Germinal center (tissue), 1 donor: Measurements from ENCODE around the gene VASH2.
"Not testable (repeated sequence)": the region's sequence is repeated elsewhere in the genome, so short reads cannot be mapped to it uniquely, and the experiment has no call there.

Experiments
- DNase-seq: peaks from one replicate; pipeline ENCODE4 v3.0.0; 2012; ENCODE audit warnings: mixed read lengths, low spot score

The VASH2 gene

DNA sequence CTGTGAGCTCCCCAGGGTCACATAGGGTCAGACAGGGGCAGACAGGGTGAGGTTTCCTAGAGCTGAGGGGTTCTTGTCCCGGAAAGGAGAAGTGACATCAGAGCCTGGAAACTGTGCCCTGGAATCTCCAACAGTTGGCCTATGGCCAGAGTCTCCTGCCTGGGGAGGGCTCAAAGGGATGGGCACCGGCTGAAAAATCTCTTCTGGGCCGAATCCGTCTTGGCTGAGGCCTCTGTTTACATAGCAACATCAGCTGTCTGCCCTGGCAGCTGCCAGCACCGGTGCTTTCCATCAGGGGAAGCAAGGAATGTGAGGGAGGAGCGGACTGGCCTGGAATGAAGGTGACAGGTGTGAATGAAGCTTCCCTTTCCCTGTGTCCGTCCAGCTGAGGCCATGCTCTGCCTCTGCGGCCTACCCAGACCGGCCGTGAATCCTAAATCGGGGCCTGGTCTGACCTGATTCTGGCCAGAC is 30.7 kb downstream of the VASH2 start:
- no peak for DNase-seq

DNA sequence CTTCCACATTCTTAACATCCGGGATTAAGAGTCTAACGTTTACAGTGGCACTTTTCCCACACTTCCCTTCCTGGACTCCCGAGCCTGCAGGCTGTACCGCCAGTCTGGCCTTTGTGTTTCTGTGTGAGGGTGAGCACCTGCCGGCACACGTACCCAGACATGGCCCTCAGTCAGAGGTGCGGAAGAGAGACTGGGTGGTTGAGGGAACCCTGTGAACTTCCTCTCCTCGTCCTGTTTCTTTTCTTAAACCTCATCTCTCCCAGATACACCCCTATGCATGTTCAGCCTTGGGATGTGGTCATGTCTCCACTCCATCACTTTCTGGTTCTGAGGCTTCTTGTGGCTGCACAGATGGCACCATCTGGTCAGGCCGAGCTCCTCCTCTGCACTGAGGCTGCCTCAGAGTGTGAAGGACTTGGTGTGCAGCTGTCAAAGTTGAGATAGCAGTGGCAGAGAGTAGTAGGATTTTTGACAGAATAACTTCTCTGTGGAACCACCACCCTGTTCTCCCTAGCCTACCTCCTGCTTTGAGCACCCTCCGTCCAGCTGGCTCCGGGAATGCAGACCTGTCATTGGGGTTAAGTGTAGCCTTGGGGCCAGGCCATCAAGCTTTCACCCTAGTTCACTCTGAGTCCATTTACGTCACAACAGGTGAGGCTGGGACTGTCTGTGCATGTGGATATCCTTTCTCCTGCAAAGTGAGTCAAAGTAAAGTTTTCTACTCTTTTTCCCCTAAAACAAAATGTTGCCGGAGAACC is 31.4 kb downstream of the VASH2 start:
- DNase-seq: no peak

DNA sequence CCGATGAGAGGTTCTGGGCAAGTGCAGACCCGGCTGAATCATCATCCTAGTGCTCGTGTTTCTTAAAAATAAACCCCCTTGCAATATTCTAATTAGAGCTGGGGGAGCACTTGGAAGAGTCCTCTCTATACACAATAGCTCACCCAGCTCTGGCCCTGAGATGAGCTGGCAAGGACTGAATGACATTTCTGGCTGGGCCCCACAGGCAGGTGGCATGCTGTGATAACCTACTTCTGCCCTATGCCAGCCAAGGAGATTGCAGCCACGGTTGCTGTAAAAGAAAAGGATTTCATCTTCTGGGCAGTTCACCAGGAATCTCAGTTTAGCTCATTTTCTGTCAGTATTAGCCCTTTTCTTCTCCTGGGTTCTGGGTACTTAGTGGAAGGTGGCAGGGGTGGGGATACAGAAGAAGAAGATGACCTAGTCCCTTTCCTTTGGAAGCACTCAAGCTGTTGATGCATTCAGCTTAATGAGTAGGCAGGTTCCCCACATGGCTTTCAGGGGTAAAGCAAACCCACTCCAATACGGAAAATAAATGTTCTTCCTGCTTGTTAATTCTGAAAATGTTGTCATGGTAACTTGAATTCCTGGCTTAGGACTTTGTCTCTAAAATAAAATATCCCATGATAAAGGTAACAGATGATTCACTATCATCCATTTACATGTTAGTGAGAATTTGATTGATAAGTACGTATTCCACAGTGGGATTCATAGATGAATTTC is 32.2 kb downstream of the VASH2 start:
- DNase-seq: no peak

DNA sequence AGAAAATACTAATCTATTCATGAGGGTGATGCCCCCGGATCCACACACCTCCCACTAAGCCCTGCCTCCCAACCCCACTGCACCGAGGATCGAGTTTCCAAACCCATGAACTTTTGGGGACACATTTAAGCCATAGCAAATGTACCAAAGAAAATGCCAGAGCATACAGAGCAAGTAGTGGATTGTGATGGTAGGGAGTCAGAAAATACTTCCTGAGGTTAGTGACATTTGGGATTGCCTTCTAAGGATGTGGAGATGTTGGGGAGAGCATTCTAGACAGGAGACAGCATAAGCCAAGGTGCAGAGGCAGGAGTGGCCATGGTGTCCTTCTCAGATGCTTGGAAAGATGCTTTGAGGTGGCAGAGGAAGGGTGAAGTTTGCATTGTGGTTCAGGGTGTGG is 33.1 kb downstream of the VASH2 start:
- DNase-seq: no peak

DNA sequence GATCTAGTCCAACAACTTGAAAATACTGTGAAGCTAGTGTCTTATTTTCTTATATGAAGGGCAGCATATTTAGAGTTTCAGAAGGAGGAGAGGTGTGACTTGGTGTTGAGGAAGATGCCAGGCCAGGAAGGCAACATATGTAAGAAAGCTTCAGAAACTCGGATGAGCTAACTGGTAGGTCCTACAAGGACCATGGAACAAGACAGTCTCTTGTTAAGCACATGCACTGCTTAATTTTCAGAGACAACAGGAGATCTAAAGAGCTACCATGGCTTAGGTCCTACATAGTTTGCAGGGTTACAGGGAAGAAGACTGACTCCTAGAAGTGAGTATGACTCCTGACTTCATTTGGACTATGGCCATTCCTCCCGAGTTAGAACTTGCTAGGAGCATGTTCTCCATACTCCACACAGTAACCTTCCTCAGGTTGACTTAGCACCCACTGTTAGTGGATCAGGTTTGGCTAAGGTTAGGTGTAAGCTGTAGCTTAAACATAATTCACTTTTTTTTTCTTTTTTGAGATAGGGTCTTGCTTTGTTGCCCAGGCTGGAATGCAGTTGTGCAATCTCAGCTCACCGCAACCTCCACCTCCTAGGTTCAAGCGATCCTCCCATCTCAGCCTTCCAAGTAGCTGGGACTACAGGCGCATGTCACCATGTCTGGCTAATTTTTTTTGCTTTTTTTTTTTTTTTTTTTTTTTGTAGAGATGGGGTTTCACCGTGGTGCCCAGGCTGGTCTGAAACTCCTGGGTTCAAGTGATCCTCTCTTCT is 34.4 kb downstream of the VASH2 start:
- no peak for DNase-seq

DNA sequence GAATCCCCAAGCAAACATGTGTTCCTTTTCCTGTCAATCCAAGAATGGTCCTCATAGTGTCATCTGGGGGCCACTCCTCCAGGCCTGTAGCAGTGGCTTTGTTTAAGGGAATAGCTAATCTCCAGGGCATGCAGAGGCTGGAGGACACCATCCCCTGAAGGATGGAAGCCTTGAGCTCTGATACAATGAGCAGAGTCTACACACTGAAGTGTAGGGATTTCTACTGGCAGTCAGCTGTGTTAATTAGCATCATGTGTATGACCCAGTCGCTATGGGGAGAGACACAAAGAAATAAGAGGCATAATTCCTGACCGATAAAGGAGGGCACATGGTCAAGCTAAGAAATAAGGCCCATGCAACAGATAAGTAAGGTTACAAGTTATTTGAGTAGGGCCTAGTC is 36.2 kb downstream of the VASH2 start:
- no peak for DNase-seq

DNA sequence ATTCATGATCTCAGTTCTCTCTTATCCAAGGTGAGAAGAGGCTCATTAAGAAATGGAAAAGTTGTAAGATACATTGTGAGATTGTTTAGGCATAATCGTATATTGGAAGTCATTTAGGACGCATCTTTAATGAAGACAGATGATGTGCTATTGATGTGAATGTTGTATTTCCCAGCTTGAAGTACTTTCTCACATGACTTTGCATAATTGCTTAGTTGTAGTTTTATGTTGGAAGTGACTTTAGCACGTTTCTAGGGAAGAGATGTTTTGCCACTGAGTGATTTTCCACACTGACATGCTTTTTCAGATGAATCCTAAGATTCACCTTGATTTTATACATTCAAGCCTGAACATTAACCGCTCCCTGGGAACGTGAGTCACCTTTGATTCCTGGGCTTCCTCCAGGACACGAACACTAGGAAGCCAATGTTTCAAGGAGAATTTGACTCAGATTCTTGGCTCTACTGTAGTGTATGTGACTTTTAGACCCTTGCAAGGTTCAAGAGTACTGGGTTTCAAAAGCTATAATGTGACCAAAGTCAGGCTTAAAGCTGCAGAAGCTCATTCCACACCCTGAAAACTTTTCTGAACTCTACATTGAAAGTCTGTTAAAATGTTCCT is 37.5 kb downstream of the VASH2 start:
- no peak for DNase-seq

DNA sequence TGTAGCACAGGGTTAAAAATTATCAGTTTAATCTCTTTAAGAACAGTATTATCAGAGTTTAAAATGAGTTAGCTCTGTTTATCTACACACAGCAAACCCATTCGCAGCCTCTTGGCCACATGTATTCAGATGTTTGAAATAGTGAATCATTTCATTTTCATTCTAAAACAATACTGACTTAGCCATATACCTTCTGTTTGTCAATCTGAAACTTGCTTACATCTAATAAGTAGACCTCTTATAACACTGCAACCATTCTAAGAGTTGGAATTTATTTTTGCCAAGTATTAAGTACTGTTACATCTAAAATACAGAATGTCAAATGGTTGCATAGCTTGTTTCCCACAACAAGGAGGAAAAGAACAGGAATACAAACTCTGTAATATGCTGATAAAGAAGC is 39.9 kb downstream of the VASH2 start:
- no peak for DNase-seq

DNA sequence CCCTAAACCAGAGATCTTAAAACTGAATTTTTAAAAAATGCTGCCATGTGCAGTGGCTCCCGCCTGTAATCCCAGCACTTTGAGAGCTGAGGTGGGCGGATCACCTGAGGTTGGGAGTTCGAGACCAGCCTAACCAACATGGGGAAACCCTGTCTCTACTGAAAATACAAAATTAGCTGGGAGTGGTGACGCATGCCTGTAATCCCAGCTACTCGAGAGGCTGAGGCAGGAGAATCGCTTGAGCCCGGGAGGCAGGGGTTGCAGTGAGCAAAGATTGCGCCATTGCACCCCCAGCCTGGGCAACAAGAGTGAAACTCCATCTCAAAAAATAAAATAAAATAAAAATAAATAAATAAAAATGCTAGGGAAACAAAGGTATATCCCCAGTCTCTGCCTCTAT is 43.6 kb downstream of the VASH2 start:
- not testable (repeated sequence) for DNase-seq

DNA sequence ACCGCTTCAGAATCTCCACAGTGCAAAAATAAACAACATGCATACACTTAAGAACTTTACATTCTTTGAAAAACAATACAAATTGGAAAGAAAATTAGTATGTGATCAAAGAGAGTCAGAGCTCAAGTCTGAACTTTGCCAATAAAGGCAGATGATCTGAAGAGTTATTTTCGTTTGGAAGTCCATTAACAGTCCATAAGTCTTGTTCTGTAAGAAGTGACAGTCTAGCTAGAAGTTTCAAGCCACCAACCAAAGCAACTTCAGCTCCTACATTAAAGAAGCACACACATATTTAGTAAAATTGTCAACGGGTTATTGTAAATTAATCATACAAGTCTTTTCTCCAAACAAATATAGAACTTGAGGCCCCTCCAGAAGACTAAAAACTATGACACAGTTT is 44.6 kb downstream of the VASH2 start:
- no peak for DNase-seq

DNA sequence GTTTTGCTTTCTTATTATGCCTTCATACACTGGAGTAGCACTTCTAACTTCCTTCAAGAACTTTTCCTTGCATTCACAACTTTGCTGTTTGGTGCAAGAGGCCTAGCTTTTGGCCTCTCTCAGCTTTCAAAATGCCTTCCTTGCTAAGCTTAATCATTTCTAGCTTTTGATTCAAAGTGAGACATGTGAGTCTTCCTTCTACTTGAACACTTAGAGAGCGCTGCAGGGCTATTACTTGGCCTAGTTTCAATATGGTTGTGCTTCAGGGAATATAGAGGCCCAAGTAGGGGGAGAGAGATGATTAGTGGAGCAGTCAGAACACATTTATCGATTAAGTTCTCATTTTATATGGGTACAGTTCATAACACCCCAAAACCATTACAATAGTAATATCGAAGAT is 52.9 kb downstream of the VASH2 start:
- no peak for DNase-seq

DNA sequence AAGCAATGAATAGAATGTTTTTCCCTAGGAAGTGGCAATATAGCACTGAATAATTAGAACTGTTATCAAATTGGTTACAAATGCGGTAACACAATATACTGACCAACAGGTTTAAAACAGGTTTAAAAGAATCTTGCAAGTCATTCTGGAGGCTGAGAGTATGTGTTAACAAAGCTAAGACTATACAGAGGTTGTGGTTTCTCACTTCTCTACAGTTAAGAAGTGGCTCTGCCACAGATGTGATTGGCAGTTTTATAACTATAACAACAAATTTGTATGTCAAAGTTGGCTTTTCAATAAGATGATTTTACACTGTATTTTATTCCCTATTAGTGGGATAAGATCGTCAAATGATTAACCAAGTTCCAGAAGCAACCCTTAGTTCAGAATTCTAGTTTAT is 58.2 kb downstream of the VASH2 start:
- DNase-seq: no peak

DNA sequence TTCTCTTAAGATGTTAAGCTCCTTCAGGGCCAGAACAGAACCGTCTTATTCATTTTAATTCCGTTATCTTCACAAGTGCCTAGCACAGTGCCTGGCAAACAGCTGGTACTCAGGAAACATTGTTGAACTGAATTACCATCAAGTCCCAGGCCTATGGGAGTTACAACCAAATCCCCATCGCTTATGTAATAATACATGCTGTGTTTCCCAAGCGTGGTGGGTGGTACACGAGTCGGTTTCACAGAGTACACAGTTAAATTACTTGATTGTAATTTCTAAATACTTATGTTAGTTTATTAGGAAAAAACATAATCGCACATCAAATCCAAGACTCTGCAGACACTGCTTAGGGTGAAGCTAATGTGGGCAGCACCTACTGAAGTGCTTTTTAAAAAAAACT is 64.3 kb downstream of the VASH2 start:
- no peak for DNase-seq

DNA sequence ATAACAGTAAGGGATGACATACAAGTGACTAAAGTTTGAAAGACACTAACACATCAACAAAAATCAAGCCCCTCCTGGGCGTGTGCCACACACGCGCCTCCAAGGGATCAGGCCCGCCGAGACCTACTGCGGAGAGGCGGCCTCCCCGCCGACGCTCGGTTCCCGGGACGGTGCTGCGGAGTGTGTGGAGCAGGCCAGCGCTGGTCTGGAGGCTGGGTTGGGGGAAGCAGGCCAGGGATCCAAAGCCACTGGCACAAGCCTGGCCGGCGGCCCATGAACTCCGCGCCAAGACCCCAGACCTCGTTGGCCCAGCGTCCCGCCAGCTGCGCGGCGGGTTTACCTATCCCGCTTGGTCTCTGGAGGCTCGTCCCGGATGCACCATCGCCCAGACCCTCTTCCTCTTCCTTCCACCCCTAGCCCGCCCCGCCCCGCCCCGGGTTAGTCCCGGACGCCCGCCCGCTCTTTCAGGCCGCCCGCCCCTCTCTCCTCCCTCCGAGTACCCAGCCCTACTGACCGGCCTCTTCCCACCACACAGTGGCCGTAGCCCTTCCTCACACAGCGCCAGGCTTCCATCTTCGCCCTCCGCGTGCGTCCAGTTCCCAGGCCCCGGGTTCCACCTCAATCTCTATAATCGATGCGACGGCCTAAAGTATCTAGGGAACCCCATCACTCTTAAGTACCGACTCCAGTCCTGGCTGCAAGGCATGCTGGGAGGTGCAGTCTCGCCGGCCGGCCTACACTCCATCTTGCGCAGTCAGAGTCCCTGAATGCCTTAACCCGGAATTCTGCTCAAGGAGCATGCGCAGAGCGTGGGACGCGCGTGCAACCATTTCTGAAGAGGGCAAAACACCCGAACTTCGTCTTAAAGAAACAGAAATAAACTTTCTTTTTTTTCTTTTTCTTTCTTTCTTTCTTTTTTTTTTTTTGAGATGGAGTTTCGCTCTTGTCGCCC is 65.0 kb downstream of the VASH2 start, which contains the start of gene ANGEL2:
TSS of gene ANGEL2 (minus strand) at position 769 of the 952 bp plus-strand sequence. CDS start at position 573, 196 bp downstream.
- DNase-seq: peak; percentile 93

DNA sequence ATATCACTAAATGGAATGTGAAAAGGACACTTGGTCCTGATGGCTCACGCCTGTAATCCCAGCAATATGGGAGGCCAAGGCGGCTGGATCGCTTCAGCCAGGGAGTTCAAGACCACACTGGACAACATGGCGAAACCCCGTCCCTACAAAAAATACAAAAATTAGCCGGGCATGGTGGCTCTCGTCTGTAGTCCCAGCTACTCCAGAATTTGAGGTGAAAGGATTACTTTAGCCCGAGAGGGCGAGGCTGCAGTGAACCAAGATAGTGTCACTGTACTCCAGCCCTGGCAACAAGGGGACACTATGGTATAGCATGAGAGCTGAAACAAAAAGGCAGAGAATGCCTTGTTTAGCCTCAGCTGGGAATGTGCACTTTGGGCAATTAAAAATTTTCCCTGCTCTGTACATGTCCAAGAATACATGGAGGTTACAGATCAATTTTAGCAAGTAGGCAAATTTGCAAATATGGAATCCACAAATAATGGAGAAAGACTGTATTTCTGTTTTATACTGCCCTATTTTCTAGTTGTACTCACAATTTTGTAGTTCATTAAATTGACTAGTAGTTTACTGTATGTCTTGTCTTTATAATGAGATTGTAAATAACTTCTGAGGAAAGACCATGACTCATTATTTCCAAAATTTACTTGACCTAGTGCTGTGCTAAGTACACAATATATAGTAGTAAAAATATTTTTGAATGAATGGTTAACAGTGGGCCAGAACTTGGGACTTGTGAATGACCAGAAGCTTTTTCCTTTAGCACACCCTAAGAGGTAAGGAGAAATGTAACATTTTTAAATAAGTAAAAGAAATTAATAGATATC is 67.3 kb downstream of the VASH2 start:
- DNase-seq: no peak

DNA sequence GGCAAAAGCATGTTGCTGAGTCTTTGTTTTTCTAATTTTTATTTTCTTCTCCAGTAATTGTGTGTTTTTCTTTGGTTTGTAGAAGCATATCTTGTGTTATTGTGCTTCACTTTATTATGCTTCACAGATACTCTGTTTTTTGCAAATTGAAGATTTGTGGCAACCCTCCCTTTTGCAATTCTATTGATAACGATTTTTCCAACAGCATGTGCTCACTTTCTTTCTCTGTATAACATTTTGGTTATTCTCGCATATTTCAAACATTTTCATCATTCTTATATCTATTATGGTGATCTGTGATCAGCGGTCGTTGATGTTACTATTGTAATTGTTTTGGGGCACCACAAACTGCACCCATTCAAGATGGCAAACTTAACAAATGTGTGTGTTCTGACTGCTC is 69.1 kb downstream of the VASH2 start:
- no peak for DNase-seq

DNA sequence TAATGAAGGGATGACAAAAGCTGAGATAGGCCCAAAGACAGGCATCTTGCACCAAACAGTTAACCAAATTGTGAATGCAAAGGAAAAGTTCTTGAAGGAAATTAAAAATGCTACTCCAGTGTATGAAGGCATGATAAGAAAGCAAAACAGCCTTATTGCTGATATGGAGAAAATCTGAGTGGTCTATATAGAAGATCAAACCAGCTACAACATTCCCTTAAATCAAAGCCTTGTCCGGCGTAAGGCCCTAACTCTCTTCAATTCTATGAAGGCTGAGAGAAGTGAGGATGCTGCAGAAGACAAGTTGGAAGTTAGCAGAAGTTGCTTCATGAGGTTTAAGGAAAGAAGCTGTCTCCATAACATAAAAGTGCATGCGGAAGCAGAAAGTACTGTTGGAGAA is 69.7 kb downstream of the VASH2 start:
- DNase-seq: no peak

DNA sequence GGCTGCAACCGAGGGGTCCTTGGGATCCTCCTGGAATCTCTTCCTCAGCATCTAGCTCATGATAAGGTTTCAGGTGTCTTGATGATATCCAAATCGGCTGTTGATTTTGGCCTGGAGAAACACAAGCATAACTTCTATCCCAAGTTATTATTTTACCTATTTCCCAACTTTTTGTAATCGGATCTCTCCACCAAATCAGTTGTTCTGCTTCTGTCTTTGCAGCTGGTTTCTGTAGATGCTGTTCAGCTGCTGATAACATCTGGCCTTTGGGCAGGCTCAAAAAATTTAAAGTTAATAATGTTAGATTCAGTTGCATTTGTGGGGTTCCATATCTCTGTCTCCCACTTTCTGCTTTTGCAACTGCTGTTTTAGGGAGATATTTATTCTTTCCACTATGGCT is 76.7 kb downstream of the VASH2 start:
- not testable (repeated sequence) for DNase-seq

DNA sequence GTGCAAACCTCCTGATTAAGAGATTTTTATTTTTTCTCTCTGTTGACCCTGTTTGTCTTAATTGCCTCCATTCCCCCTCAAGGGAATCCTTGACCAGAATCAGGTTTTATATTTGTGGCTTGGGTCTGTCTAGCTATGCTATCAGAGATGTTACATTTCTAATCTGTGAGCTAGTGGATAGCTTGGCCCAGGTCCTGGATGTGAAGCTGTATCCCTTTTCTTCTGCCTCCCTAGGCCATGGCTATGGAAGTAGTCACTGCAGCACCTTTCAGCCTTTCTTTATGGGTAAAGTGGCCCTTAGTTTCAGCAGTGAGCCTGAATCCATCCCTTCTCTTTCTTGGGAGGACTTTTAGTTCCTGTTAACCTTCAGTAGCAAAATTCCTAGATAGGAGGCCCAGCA is 82.3 kb downstream of the VASH2 start:
- no peak for DNase-seq

DNA sequence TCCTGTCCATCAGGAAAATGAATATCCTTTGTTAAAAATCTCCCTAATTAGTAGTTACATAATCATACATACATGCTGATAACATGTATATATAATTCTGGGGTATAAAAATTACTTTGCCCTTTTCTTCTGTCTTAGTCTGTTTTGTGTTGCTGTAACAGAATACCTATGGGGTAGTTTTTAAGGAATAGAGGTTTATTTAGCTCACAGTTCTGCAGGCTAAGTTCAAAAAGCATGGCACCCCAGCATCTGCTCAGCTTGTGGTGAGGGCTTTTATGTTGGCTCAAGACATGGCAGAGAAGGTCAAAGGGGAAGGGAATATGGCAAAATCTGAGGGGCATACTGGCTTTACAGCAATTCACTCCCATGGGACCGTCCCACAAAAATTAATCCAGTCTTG is 84.4 kb downstream of the VASH2 start:
- no peak for DNase-seq
